HG03439 (cell line): ENCODE results near the gene GAGE12J.
"Not testable (repeated sequence)": the region's sequence is repeated elsewhere in the genome, so short reads cannot be mapped to it uniquely, and the experiment has no call there.

ENCODE experiments used
- ATAC-seq: cut with Tn5 transposase; IDR thresholded peaks from one replicate; pipeline ENCODE4 v1.9.1; 2021; ENCODE audit warnings: mild to moderate bottlenecking, moderate library complexity; ENCODE audit not compliant: unreplicated experiment

Gene GAGE12J

GRCh38 chrX:49321737-49322136, at the start of gene GAGE12J:
TSS of gene GAGE12J (plus strand) at chrX:49322037. CDS start at chrX:49323194, 1,157 bp downstream.
- ATAC-seq, result not testable (repeated sequence)

- ATAC-seq, result no peak
Observed at GRCh38 chrX:49272421-49272820, 49.4 kb upstream of the GAGE12J start.

GRCh38 chrX:49273181-49273727, 48.6 kb upstream of the GAGE12J start:
- ATAC-seq, result no peak

- ATAC-seq, result no peak
Observed at GRCh38 chrX:49276207-49276606, 45.6 kb upstream of the GAGE12J start.

- ATAC-seq, result no peak
Observed at GRCh38 chrX:49276671-49277534, 44.9 kb upstream of the GAGE12J start.

GRCh38 chrX:49277535-49277830, 44.4 kb upstream of the GAGE12J start:
- no peak for ATAC-seq

- ATAC-seq, result no peak
Observed at GRCh38 chrX:49278081-49278480, 43.8 kb upstream of the GAGE12J start.

GRCh38 chrX:49282647-49283011, 39.2 kb upstream of the GAGE12J start:
- no peak for ATAC-seq

- no peak for ATAC-seq
Observed at GRCh38 chrX:49284212-49284611, 37.6 kb upstream of the GAGE12J start.

GRCh38 chrX:49286136-49286535, 35.7 kb upstream of the GAGE12J start:
- no peak for ATAC-seq

GRCh38 chrX:49286581-49286980, 35.3 kb upstream of the GAGE12J start:
- ATAC-seq, result no peak

GRCh38 chrX:49287665-49288064, 34.2 kb upstream of the GAGE12J start:
- ATAC-seq, result no peak

- ATAC-seq, result no peak
Observed at GRCh38 chrX:49290215-49290614, 31.6 kb upstream of the GAGE12J start.

- no peak for ATAC-seq
Observed at GRCh38 chrX:49291615-49292337, 30.1 kb upstream of the GAGE12J start.

- no peak for ATAC-seq
Observed at GRCh38 chrX:49292400-49293362, 29.2 kb upstream of the GAGE12J start.

GRCh38 chrX:49299293-49299692, 22.5 kb upstream of the GAGE12J start:
- ATAC-seq, result not testable (repeated sequence)

GRCh38 chrX:49300703-49301102, 21.1 kb upstream of the GAGE12J start:
- ATAC-seq, result no peak

- no peak for ATAC-seq
Observed at GRCh38 chrX:49303346-49303745, 18.5 kb upstream of the GAGE12J start, which contains the start of gene GAGE10. TSS of gene GAGE10 (plus strand) at chrX:49303646. CDS start at chrX:49304860, 1,214 bp downstream.

GRCh38 chrX:49307775-49308174, 14.1 kb upstream of the GAGE12J start:
- ATAC-seq, result not testable (repeated sequence)

GRCh38 chrX:49308604-49309269, 13.1 kb upstream of the GAGE12J start:
- ATAC-seq, result no peak
